KMS-11 (cell line): ENCODE results near the gene MSI2.

Source experiments
- H2AFZ ChIP-seq: fragments of 200-600 bp; sonication (generic); 2 replicates; pipeline ENCODE4 v1.6.1; 2016; ENCODE audit warnings: antibody characterized with exemption, mixed run types, low read depth
- H3K27ac ChIP-seq: fragments of 200-600 bp; sonication (generic); 2 replicates; pipeline ENCODE4 v1.6.1; 2016; ENCODE audit warnings: mild to moderate bottlenecking, mixed run types
- H3K27me3 ChIP-seq: fragments of 200-600 bp; sonication (generic); 2 replicates; pipeline ENCODE4 v1.6.1; 2017; ENCODE audit warnings: mild to moderate bottlenecking, low read depth, mixed run types, moderate library complexity; ENCODE audit not compliant: insufficient read depth
- H3K36me3 ChIP-seq: fragments of 200-600 bp; sonication (generic); 2 replicates; pipeline ENCODE4 v1.6.1; 2017; ENCODE audit warnings: mild to moderate bottlenecking, mixed run types; ENCODE audit not compliant: insufficient read depth
- H3K4me1 ChIP-seq: fragments of 200-600 bp; sonication (generic); 2 replicates; pipeline ENCODE4 v1.6.1; 2016; ENCODE audit warnings: mild to moderate bottlenecking, low read depth, mixed run types; ENCODE audit not compliant: poor library complexity, severe bottlenecking
- H3K4me2 ChIP-seq: fragments of 200-600 bp; sonication (generic); 2 replicates; pipeline ENCODE4 v1.7.0; 2016; ENCODE audit warnings: mild to moderate bottlenecking, mixed run types
- H3K4me3 ChIP-seq: fragments of 200-600 bp; sonication (generic); IDR thresholded peaks from 2 replicates; pipeline ENCODE4 v1.6.1; 2017; ENCODE audit warnings: low read depth, low read length, mixed read lengths; ENCODE audit not compliant: insufficient read depth
- H3K79me2 ChIP-seq: fragments of 200-600 bp; sonication (generic); 2 replicates; pipeline ENCODE4 v1.6.1; 2016; ENCODE audit warnings: low read depth, mixed run types; ENCODE audit not compliant: insufficient read depth
- H3K9ac ChIP-seq: fragments of 200-600 bp; sonication (generic); 2 replicates; pipeline ENCODE4 v1.6.1; 2016; ENCODE audit warnings: mild to moderate bottlenecking, mixed run types
- H4K20me1 ChIP-seq: fragments of 200-600 bp; sonication (generic); 2 replicates; pipeline ENCODE4 v1.6.1; 2016; ENCODE audit warnings: mild to moderate bottlenecking, mixed run types; ENCODE audit not compliant: insufficient read depth
- TF ChIP-seq, protein P1 (sequence below): fragments of 200-600 bp; sonication (generic); conservative IDR thresholded peaks from 2 replicates; pipeline ENCODE4 v1.6.1; 2017; ENCODE audit warnings: low read depth, mild to moderate bottlenecking, antibody characterized with exemption, low read length, moderate library complexity, mixed read lengths

MSI2 gene

DNA sequence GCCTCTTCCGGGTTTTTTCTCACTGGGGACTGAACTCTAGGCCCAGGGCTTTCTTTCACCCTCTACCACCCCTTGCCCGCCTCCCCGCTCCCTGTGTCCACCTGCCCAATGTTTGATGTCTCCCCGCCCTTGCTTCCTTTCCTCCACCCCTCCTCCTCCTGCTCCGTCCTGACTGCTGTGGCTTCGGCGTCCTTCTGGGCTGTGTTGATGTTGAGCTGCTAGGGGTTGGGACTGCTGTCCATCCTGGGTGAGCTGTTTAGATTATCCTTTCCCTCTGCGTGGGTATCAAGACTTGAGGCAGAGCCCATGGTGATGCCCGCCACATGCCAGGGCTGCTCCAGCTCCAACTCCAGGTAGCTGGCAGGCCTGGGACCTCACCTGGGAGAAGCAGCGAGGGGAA lies 371.3 kb downstream of the MSI2 start:
- H4K20me1 ChIP-seq, result no peaks in the 10 kb centered on the region
- H3K79me2 ChIP-seq, result no peaks in the 10 kb centered on the region
- no peaks in the 10 kb centered on the region for H3K36me3 ChIP-seq
- no peak overlapping the region for H3K4me3 ChIP-seq
- TF ChIP-seq, protein P1, sequence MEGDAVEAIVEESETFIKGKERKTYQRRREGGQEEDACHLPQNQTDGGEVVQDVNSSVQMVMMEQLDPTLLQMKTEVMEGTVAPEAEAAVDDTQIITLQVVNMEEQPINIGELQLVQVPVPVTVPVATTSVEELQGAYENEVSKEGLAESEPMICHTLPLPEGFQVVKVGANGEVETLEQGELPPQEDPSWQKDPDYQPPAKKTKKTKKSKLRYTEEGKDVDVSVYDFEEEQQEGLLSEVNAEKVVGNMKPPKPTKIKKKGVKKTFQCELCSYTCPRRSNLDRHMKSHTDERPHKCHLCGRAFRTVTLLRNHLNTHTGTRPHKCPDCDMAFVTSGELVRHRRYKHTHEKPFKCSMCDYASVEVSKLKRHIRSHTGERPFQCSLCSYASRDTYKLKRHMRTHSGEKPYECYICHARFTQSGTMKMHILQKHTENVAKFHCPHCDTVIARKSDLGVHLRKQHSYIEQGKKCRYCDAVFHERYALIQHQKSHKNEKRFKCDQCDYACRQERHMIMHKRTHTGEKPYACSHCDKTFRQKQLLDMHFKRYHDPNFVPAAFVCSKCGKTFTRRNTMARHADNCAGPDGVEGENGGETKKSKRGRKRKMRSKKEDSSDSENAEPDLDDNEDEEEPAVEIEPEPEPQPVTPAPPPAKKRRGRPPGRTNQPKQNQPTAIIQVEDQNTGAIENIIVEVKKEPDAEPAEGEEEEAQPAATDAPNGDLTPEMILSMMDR, result no peak
- H3K9ac ChIP-seq, result no peak overlapping the region
- H3K4me1 ChIP-seq, result no peaks in the 10 kb centered on the region
- H3K27me3 ChIP-seq, result no peaks in the 10 kb centered on the region
- no peak overlapping the region for H2AFZ ChIP-seq
- H3K27ac ChIP-seq, result no peak overlapping the region
- H3K4me2 ChIP-seq, result no peak overlapping the region

- H3K4me1 ChIP-seq, result no peaks in the 10 kb centered on the region
- H2AFZ ChIP-seq, result no peak overlapping the region
- H3K27ac ChIP-seq, result no peak overlapping the region
- H3K27me3 ChIP-seq, result no peaks in the 10 kb centered on the region
- no peaks in the 10 kb centered on the region for H3K36me3 ChIP-seq
- H3K4me3 ChIP-seq, result no peak overlapping the region
- H3K9ac ChIP-seq, result no peak overlapping the region
- H4K20me1 ChIP-seq, result no peaks in the 10 kb centered on the region
- TF ChIP-seq, protein P1, result no peak
- H3K4me2 ChIP-seq, result no peak overlapping the region
- no peaks in the 10 kb centered on the region for H3K79me2 ChIP-seq
Measured at GRCh38 chr17:57628421-57628820, 372.1 kb downstream of the MSI2 start.

GRCh38 chr17:57629470-57629869 lies 373.1 kb downstream of the MSI2 start:
- Histone ChIP-seq H3K9ac (no peak overlapping the region), H3K4me2 (no peak overlapping the region), H2AFZ (no peak overlapping the region), H3K36me3 (no peaks in the 10 kb centered on the region), H3K4me3 (no peak overlapping the region), H3K27me3 (no peaks in the 10 kb centered on the region), H3K27ac (no peak overlapping the region), H3K4me1 (no peaks in the 10 kb centered on the region), H4K20me1 (no peaks in the 10 kb centered on the region), H3K79me2 (no peaks in the 10 kb centered on the region)
- TF ChIP-seq, protein P1, result no peak

- H2AFZ ChIP-seq, result no peak overlapping the region
- H3K27ac ChIP-seq, result no peak overlapping the region
- no peak overlapping the region for H3K4me3 ChIP-seq
- no peaks in the 10 kb centered on the region for H3K79me2 ChIP-seq
- H3K4me1 ChIP-seq, result no peaks in the 10 kb centered on the region
- no peak overlapping the region for H3K4me2 ChIP-seq
- TF ChIP-seq, protein P1, result no peak
- no peaks in the 10 kb centered on the region for H4K20me1 ChIP-seq
- no peak overlapping the region for H3K9ac ChIP-seq
- H3K36me3 ChIP-seq, result no peaks in the 10 kb centered on the region
- no peaks in the 10 kb centered on the region for H3K27me3 ChIP-seq
Measured at GRCh38 chr17:57629886-57630285, 373.6 kb downstream of the MSI2 start.
